LNCAP (cell line): ENCODE measurements around the gene ATP6V1F.

Experiments
- TF ChIP-seq, protein P1 (sequence below): fragments of 450-650 bp; IDR thresholded peaks from 2 replicates; pipeline ENCODE4 v1.5.1; 2017; ENCODE audit warnings: mild to moderate bottlenecking

Gene ATP6V1F, protein sequence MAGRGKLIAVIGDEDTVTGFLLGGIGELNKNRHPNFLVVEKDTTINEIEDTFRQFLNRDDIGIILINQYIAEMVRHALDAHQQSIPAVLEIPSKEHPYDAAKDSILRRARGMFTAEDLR

DNA sequence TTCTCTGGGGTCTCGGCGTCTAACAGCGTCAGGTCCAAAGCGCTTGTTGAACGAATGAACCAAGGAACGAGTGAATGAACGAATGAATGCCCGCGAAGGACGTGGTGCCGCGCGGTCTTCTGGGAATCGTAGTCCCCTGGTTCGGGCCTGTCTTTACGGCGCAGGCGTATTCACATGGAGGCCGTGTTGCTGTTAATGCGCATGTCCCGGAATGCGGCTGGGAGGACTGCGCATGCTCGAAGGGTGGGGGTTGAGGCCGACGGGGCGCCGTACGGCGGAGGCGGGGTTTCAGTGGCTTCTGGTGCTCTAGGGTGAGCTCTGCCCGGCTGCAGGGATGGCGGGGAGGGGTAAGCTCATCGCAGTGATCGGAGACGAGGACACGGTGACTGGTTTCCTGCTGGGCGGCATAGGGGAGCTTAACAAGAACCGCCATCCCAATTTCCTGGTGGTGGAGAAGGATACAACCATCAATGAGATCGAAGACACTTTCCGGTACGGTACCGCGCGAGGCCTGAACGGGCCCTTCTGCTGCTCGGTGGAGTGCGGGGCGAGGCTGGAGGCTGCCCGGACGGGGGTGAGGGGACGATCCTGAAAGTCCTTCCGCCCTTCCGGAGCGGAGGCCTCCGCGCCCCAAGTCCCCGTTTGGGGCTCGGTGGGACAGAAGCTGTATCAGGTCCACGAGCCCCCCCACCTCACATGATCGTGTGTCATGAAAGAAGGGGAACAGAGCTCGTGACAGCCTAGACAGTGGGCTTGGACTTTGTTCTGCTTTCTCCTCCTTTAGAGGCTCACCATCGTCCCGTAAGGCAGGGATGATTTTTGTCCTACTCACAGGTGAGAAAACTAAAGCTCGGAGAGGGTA is at the start of gene ATP6V1F:
Gene ATP6V1F (plus strand): TSS at position 286 of the 862 bp plus-strand sequence. CDS start 49 bp downstream, at position 335.
- TF ChIP-seq, protein P1, sequence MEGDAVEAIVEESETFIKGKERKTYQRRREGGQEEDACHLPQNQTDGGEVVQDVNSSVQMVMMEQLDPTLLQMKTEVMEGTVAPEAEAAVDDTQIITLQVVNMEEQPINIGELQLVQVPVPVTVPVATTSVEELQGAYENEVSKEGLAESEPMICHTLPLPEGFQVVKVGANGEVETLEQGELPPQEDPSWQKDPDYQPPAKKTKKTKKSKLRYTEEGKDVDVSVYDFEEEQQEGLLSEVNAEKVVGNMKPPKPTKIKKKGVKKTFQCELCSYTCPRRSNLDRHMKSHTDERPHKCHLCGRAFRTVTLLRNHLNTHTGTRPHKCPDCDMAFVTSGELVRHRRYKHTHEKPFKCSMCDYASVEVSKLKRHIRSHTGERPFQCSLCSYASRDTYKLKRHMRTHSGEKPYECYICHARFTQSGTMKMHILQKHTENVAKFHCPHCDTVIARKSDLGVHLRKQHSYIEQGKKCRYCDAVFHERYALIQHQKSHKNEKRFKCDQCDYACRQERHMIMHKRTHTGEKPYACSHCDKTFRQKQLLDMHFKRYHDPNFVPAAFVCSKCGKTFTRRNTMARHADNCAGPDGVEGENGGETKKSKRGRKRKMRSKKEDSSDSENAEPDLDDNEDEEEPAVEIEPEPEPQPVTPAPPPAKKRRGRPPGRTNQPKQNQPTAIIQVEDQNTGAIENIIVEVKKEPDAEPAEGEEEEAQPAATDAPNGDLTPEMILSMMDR = no peak

DNA sequence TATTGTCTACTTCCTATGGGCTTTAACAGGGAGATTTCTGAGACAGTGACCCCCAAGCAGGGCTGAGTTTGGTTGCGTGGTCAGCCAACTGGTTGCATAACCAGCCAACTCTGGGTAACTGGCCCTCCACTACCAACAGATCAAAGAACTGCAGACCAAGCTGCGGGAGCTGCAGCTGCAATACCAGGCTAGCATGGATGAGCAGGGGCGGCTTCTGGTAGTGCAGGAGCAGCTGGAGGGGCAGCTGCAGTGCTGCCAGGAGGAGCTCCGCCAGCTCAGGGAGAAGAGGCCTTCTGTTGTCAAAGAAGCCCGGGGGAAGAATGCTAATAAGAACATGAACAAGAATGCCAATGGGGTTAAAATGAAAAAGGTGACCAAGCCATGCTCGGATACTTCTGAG is 48.2 kb upstream of the ATP6V1F start:
- TF ChIP-seq, protein P1 = no peak

DNA sequence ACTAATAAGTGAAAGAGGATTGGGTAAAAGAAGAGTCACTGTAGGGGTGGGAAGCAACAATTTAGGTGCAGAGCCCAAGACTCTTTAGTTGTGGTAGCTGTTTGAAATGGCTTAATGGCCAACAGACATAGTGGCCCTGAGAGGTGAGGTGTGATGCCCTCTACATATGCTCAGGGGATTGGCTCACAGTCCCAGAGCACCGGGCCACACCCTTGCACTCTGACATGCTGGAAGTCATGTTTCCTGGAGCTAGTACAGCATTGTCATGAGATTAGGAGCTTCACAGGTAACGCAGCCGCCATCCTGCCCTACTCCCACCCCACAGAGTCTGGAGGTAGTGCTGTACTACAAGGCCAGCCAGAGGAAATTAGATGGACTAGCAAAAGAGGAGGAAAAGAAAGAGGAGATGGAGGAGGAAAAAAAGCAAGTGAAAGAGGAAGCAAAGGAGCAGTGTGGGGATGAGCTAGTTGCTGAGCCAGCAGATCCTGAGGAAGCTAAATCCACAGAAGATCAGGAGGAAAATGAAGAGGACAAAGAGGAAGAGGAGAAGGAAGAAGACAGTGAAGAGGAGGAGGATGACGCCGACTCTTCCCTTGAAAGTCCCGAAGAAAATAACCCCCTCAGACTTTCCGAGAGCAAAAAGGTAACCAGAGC is 47.2 kb upstream of the ATP6V1F start:
- TF ChIP-seq, protein P1 = no peak

DNA sequence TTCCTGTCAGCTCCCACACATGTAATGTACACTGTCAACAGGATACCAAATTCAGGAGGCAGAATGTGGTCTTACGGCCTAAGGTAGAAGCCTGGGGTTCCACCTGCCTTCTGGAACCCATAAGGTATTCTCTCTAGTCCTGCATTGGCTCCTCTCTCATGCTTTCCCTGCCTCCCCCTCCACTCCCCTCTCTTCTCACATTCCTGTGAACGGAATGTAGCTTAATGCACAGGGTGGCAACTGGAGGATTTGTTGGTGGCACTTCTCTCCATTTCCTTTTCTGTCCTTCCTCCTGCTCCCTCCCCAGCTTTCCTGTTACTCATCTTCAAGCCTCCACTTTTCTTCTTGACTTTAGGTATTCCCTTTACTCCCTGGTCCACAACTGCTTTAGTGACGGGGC is 44.0 kb upstream of the ATP6V1F start:
- TF ChIP-seq, protein P1 = no peak

DNA sequence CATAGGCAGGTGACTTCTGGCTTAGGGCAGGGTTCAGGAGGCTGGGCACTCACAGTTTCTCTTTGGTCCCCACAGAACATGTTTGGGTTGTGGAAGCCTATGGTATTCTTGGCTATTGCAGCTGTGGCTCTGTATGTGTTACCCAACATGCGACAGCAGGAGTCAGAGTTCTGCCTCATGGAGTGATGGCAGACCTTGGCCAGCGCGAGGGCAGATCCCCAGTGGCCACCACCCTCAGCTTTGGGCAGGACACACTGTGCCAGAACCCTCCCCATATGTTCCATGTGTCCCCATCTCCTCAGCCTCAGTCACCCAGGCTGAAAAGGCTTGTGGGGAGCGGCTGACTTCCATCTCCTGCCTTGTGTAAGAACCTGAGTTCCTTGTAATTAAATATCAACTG is 40.9 kb upstream of the ATP6V1F start:
- TF ChIP-seq, protein P1 = no peak

DNA sequence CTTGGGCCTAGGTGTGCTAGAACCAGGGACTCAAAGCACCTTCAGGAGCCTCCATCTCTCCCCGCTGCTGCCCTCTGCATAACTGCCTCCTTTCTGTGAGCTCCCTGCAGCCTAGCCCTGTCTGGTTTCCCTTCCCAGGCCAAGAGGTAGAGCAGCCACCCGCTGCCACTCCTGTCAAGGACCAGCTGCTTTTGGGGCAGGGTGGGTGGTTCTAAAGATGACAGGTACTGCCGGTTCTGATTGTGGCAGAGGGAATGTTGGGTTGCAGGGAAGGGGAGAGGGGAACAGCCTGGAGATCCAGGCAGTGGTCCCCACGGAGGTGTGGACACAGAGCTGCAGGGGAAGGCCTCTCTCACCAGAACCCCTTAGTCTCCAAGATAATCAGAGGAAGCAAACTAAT is 36.1 kb upstream of the ATP6V1F start:
- TF ChIP-seq, protein P1 = no peak

DNA sequence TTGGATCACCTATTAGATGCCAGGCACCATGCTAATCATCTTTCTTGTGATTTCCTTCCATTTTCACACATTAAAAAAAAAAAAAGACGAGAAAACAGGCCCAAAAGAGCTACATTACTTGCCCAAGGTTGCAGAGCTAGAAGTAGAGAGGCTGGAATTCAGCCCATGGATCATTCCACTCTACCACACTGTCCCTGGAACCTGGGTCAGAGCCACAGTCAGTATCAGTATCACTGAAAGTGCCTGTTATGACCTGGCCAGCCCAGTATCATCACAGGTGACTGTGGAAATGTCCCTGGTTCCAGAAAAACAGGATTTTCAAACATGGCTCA is 35.8 kb upstream of the ATP6V1F start:
- TF ChIP-seq, protein P1 = no peak
